ENCODE data around the gene FUZ.
"Not testable (repeated sequence)": the region's sequence is repeated elsewhere in the genome, so short reads cannot be mapped to it uniquely, and the experiment has no call there.

The FUZ gene

GRCh38 chr19:49832556-49832955 lies 19.5 kb upstream of the FUZ start:
- peaks cover 3 to 5% of the 10 kb centered on the region in 2 donors for H3K4me1 Mint-ChIP-seq (ENCODE audit: low read depth in 2 of 2)
- H3K27ac Mint-ChIP-seq = peak overlapping the region in 1 of 2 donors; percentile 20
- peaks cover 56% of the 10 kb centered on the region for H3K36me3 Mint-ChIP-seq (ENCODE audit: insufficient read depth)
- ATAC-seq (replicated peaks) = no peak
- DNase-seq = no peak
- no peaks in the 10 kb centered on the region for H3K27me3 Mint-ChIP-seq
- H3K4me3 Mint-ChIP-seq = no peak overlapping the region
- no peaks in the 10 kb centered on the region for H3K9me3 Mint-ChIP-seq

GRCh38 chr19:49831592-49831991 lies 18.5 kb upstream of the FUZ start:
- ATAC-seq (replicated peaks) (no peak), DNase-seq (no peak)
- H3K4me3 Mint-ChIP-seq = peak overlapping the region in 1 of 2 donors; percentile 17
- H3K27me3 Mint-ChIP-seq = no peaks in the 10 kb centered on the region
- peak overlapping the region in 1 of 2 donors; percentile 35 for H3K27ac Mint-ChIP-seq
- no peaks in the 10 kb centered on the region for H3K9me3 Mint-ChIP-seq
- peaks cover 4 to 5% of the 10 kb centered on the region in 2 donors for H3K4me1 Mint-ChIP-seq (ENCODE audit: low read depth in 2 of 2)
- peaks cover 53% of the 10 kb centered on the region for H3K36me3 Mint-ChIP-seq (ENCODE audit: insufficient read depth)

- H3K4me3 Mint-ChIP-seq = no peak overlapping the region
- no peaks in the 10 kb centered on the region for H3K9me3 Mint-ChIP-seq
- H3K27ac Mint-ChIP-seq = peak overlapping the region in 1 of 2 donors; percentile 26
- peaks cover 9 to 10% of the 10 kb centered on the region in 2 donors for H3K4me1 Mint-ChIP-seq (ENCODE audit: low read depth in 2 of 2)
- H3K27me3 Mint-ChIP-seq = no peaks in the 10 kb centered on the region
- DNase-seq = no peak
- H3K36me3 Mint-ChIP-seq (ENCODE audit: insufficient read depth) = peaks cover 61% of the 10 kb centered on the region
- no peak for ATAC-seq (replicated peaks)
These were observed 17.7 kb upstream of the FUZ start for GRCh38 chr19:49830766-49831165.

GRCh38 chr19:49829721-49830120 lies 16.6 kb upstream of the FUZ start:
- Mint-ChIP-seq H3K4me1 (ENCODE audit: low read depth in 2 of 2) (peaks cover 9 to 10% of the 10 kb centered on the region in 2 donors), H3K27ac (no peak overlapping the region), H3K36me3 (ENCODE audit: insufficient read depth) (peaks cover 57% of the 10 kb centered on the region), H3K4me3 (no peak overlapping the region), H3K27me3 (no peaks in the 10 kb centered on the region), H3K9me3 (no peaks in the 10 kb centered on the region)
- ATAC-seq (replicated peaks) (no peak), DNase-seq (no peak)

- no peak for DNase-seq
- H3K4me3 Mint-ChIP-seq = no peak overlapping the region
- no peaks in the 10 kb centered on the region for H3K9me3 Mint-ChIP-seq
- H3K36me3 Mint-ChIP-seq (ENCODE audit: insufficient read depth) = peaks cover 57% of the 10 kb centered on the region
- peaks cover 9 to 10% of the 10 kb centered on the region in 2 donors for H3K4me1 Mint-ChIP-seq (ENCODE audit: low read depth in 2 of 2)
- no peaks in the 10 kb centered on the region for H3K27me3 Mint-ChIP-seq
- ATAC-seq (replicated peaks) = no peak
- H3K27ac Mint-ChIP-seq = no peak overlapping the region
These were observed 16.1 kb upstream of the FUZ start for GRCh38 chr19:49829200-49829599.

- ATAC-seq (replicated peaks) = no peak
These were observed 13.9 kb upstream of the FUZ start for GRCh38 chr19:49827034-49827433.

GRCh38 chr19:49824662-49825061 lies 11.6 kb upstream of the FUZ start:
- Mint-ChIP-seq H3K4me3 (no peak overlapping the region), H3K9me3 (no peaks in the 10 kb centered on the region), H3K36me3 (ENCODE audit: insufficient read depth) (peaks cover 48% of the 10 kb centered on the region), H3K27me3 (no peaks in the 10 kb centered on the region), H3K4me1 (ENCODE audit: low read depth in 2 of 2) (peaks cover 10 to 18% of the 10 kb centered on the region in 2 donors), H3K27ac (no peak overlapping the region)
- ATAC-seq (replicated peaks) (no peak), DNase-seq (no peak)

More at GRCh38 chr19:49827034-49827433, 13.9 kb upstream of the FUZ start:
- H3K27me3 Mint-ChIP-seq = no peaks in the 10 kb centered on the region
- peaks cover 46% of the 10 kb centered on the region for H3K36me3 Mint-ChIP-seq (ENCODE audit: insufficient read depth)
- H3K4me3 Mint-ChIP-seq = no peak overlapping the region
- DNase-seq = no peak
- no peaks in the 10 kb centered on the region for H3K9me3 Mint-ChIP-seq
- H3K4me1 Mint-ChIP-seq (ENCODE audit: low read depth in 2 of 2) = peaks cover 9 to 14% of the 10 kb centered on the region in 2 donors
- H3K27ac Mint-ChIP-seq = peak overlapping the region; percentile 72 to 75

- no peak for ATAC-seq (replicated peaks)
- Mint-ChIP-seq H3K27me3 (no peaks in the 10 kb centered on the region), H3K27ac (no peak overlapping the region), H3K36me3 (ENCODE audit: insufficient read depth) (peaks cover 54% of the 10 kb centered on the region), H3K4me1 (ENCODE audit: low read depth in 2 of 2) (peaks cover 16 to 23% of the 10 kb centered on the region in 2 donors), H3K4me3 (no peak overlapping the region), H3K9me3 (no peaks in the 10 kb centered on the region)
- DNase-seq = no peak
These were observed 10.4 kb upstream of the FUZ start for GRCh38 chr19:49823472-49823871.

- DNase-seq (no peak), ATAC-seq (replicated peaks) (no peak)
- peak overlapping the region in 1 of 2 donors; percentile 100 for H3K27ac Mint-ChIP-seq
- H3K9me3 Mint-ChIP-seq = no peaks in the 10 kb centered on the region
- H3K36me3 Mint-ChIP-seq (ENCODE audit: insufficient read depth) = peaks cover 52% of the 10 kb centered on the region
- H3K27me3 Mint-ChIP-seq = no peaks in the 10 kb centered on the region
- peaks cover 10 to 23% of the 10 kb centered on the region in 2 donors for H3K4me1 Mint-ChIP-seq (ENCODE audit: low read depth in 2 of 2)
- peak overlapping the region in 1 of 2 donors; percentile 99 for H3K4me3 Mint-ChIP-seq
These were observed 7.0 kb upstream of the FUZ start for GRCh38 chr19:49820125-49820524.

GRCh38 chr19:49819452-49820115 lies 6.5 kb upstream of the FUZ start:
- Mint-ChIP-seq H3K4me1 (ENCODE audit: low read depth in 2 of 2) (peaks cover 12 to 25% of the 10 kb centered on the region in 2 donors), H3K27ac (peak overlapping the region; percentile 100), H3K36me3 (ENCODE audit: insufficient read depth) (peaks cover 50% of the 10 kb centered on the region), H3K4me3 (peak overlapping the region; percentile 99)
- not testable (repeated sequence) for H3K27me3 Mint-ChIP-seq; ATAC-seq (replicated peaks); DNase-seq; H3K9me3 Mint-ChIP-seq

GRCh38 chr19:49818649-49819370 lies 5.7 kb upstream of the FUZ start:
- ATAC-seq (replicated peaks) (no peak), DNase-seq (no peak)
- Mint-ChIP-seq H3K27me3 (no peaks in the 10 kb centered on the region), H3K27ac (peak overlapping the region; percentile 100), H3K9me3 (no peaks in the 10 kb centered on the region), H3K36me3 (ENCODE audit: insufficient read depth) (peaks cover 53% of the 10 kb centered on the region), H3K4me1 (ENCODE audit: low read depth in 2 of 2) (peaks cover 18 to 30% of the 10 kb centered on the region in 2 donors), H3K4me3 (peak overlapping the region; percentile 99)

- Mint-ChIP-seq H3K27me3 (no peaks in the 10 kb centered on the region), H3K9me3 (no peaks in the 10 kb centered on the region), H3K4me1 (ENCODE audit: low read depth in 2 of 2) (peaks cover 23 to 28% of the 10 kb centered on the region in 2 donors), H3K36me3 (ENCODE audit: insufficient read depth) (peaks cover 55% of the 10 kb centered on the region), H3K4me3 (peak within 1 kb of the TSS; percentile 99), H3K27ac (peak within 1 kb of the TSS; percentile 100)
- DNase-seq (peak; percentile 87 to 93 (median 88)), ATAC-seq (replicated peaks) (peak; percentile 53)
These were observed 5.0 kb upstream of the FUZ start, which contains the start of gene MED25 for GRCh38 chr19:49817964-49818648. Gene MED25, plus strand, starts transcription at chr19:49818289. Its CDS starts 53 bp downstream, at chr19:49818342.

GRCh38 chr19:49816590-49816989 lies 3.5 kb upstream of the FUZ start:
- peaks cover 62% of the 10 kb centered on the region for H3K36me3 Mint-ChIP-seq (ENCODE audit: insufficient read depth)
- no peaks in the 10 kb centered on the region for H3K27me3 Mint-ChIP-seq
- peak overlapping the region; percentile 100 for H3K27ac Mint-ChIP-seq
- no peak overlapping the region for H3K4me3 Mint-ChIP-seq
- DNase-seq = no peak
- no peak for ATAC-seq (replicated peaks)
- peaks cover 32 to 36% of the 10 kb centered on the region in 2 donors for H3K4me1 Mint-ChIP-seq (ENCODE audit: low read depth in 2 of 2)
- no peaks in the 10 kb centered on the region for H3K9me3 Mint-ChIP-seq

All from effector memory CD8-positive, alpha-beta T cell (primary cell).